HG03460 (cell line): Measurements from ENCODE around the gene VEZT.
"Not testable (repeated sequence)": the region's sequence is repeated elsewhere in the genome, so short reads cannot be mapped to it uniquely, and the experiment has no call there.

Source experiments
- ATAC-seq: cut with Tn5 transposase; IDR thresholded peaks from one replicate; pipeline ENCODE4 v1.9.1; 2021; ENCODE audit not compliant: unreplicated experiment

Gene VEZT

DNA sequence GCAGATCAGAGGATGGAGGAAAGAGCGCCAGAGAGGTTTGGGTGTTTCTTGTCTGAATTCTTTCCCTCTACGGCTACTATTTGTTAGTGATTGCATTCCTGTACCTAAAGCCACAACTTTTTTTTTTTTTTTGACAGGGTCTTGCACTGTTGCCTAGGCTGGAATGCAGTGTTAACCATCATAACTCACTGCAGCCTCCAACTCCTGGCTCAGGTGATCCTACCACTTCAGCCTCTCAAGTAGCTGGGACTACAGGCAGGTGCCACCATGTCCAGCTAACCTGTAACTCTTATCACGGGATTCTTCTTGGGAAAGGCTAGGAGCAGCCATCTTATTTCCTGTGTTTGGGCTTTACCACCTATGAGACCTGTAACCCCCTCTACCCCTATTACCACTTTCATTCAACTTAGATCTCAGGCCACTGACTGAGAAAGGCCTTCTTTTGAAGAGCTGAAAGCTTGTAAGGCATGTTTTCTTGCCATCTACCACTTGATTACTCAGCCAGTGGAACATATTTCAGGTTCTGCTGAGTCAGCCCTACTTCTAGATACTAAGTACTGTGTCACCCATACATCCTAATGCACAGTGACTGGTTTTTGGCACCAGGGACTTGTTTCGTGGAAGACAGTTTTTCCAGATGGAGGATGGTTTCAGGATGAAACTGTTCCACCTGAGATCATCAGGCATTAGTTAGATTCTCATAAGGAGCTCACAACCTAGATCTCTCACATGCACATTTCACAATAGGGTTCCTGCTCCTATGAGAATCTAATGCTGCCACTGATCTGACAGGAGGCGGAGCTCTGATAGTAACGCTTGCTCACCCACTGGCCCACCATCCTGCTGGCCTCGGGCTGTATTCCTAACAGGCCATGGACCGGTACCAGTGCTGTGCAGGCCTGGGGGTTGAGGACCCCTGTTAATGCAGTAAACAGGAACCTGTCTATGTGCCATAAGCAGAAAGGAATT lies 6.9 kb downstream of the VEZT start:
- no peak for ATAC-seq

DNA sequence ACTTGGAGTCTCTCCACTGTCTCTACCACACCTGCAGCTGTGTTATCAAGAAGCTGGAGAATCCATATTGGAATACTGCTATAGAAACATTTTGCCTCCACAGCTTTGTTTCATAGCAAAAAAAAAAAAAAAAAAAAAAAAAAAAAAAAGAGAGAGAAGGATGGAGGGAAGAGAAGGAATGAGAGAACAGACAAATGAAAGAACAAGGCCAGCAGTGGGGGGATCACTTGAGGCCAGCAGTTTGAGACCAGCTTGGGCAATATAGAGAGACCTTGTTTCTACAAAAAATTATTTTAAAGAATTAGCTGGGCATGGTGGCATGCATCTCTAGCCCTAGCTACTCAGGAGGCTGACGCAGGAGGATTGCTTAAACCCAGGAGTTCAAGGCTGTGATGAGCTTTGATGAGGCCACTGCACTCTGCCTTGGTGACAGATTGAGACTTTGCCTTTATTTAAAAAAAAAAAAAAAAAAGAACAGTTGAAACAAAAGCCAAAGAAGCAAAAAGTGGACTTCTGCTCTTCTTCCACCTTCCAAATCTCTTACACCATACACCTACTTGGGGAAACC lies 8.1 kb downstream of the VEZT start:
- ATAC-seq: no peak

DNA sequence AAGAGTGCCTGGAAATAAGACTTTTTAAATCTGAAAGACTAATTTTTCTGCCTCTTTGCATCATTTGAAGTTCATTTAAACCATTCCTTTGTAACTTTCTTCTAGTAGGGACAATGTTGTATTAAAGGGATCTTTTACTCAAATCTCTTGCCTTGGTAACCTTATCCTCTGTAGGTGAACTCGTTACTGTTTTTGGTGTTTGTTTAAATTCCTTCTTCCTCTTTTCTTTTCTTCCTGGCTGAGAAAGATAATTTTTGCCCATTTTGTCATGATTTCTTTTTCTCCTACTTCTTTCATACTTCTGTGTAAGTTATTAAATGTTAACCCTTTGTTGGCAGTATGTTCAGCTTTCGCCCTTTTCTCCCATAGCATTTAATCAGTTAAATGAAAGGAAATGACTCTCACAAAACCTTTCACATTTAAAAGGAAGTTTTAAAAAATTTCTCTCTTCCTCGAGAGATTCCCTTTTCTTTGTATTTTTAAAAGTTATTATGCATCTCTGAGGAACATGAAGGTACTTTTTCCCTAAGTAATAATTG lies 10.3 kb downstream of the VEZT start:
- ATAC-seq: no peak

DNA sequence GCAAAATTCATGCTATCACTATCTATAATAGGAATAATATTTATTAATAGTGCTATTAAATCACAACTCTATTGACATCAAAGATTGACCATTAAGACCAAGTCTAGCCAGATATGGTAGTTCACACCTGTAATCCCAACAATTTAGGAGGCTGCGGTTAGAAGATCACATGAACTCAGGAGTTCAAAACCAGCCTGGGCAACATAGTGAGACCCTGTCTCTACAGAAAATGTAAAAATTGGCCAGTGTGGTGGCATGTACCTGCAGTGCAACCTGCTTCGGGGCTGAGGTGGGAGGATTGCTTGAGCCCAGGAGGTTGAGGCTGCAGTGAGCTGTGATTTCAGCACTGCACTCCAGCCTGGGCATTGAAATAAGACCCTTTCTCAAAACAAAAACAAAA lies 11.0 kb downstream of the VEZT start:
- ATAC-seq: no peak

DNA sequence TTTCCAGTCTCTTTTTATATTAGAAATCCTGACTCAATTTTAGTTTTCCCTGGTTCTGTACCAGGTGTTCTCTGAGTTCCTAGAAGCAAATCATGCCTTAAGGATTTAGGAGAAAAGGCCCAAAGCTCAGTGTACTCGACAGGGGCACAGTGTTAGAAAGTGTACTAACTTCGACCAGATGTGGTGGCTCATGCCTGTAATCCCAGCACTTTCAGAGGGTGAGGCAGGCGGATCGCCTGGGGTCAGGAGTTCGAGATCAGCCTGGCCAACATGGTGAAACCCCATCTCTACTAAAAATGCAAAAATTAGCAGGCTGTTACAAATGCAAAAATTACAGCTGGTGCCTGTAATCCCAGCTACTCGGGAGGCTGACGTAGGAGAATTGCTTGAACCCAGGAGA lies 12.0 kb downstream of the VEZT start:
- ATAC-seq: no peak

DNA sequence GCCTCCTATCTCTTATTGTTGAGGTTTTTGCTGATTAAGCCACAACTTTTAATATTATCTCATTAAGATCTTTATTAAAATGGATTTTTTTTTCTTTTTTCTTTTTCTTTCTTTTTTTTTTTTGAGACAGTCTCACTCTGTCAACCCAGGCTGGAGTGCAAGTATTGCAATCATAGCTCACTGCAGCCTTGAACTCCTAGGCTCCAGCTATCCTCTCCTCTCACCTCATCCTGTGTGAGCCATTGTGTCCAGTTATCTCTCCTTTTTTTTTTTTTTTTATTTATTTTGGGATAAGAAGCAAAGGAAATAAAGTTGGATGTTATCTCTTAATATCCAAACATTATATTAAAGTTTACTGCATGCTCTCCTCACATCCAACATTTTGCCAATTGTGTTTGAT lies 12.7 kb downstream of the VEZT start:
- ATAC-seq: no peak

DNA sequence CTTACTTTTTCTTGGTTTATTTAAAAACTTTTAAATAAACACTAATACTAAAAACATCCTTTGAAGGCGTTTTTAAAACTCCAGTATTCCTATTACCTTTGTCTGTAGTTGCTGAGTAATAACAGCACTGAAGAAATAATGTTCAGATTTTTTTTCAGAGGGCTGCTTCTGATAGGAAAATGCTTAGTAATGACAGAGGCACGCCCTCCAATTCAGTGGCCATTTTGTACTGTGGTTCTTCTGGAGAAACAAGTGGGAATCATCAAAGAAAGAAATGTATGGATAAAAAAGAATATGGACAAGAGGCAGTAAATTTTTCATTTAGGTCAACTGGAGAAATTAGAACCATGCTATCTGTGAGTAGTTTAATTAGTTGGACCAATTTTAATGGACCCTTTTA lies 13.6 kb downstream of the VEZT start:
- no peak for ATAC-seq

DNA sequence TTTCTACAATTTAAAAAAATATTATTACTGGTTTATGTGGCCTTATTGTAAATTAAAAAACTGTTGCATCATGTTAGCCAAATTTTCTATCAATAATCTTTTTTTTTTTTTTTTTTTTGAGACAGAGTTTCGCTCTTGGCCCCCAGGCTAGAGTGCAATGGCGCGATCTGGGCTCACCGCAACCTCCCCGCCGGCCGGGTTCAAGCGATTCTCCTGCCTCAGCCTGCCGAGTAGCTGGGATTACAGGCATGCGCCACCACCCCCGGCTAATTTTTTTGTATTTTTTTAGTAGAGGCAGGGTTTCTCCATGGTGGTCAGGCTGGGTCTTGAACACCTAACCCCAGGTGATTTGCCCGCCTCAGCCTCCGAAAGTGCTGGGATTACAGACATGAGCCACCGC lies 16.6 kb downstream of the VEZT start:
- not testable (repeated sequence) for ATAC-seq

DNA sequence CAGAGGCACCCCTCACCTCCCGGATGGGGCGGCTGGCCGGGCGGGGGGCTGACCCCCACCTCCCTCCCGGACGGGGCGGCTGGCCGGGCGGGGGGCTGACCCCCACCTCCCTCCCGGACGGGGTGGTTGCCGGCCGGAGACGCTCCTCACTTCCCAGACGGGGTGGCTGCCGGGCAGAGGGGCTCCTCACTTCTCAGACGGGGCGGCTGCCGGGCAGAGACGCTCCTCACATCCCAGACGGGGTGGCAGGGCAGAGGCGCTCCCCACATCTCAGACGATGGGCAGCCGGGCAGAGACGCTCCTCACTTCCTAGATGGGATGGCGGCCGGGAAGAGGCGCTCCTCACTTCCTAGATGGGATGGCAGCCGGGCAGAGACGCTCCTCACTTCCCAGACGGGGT lies 18.0 kb downstream of the VEZT start:
- not testable (repeated sequence) for ATAC-seq

DNA sequence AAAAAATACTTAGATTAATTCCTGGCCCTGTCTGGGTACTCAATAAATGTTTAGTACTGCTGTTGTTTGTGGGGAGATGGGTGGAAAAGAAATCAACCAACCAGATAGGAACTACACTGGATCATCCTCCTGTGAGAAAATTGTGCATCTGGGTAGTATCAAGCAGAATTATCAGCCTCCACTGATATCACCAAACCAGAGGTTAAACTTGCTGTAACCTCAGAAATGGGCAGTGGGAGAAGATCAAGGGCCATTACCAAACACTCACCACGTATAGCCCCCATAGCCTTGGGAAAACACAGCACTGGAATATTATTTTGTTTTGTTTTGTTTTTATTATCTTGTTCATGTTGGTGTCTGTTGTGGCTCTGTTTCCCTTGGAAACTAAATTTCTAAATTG lies 19.7 kb downstream of the VEZT start:
- no peak for ATAC-seq

DNA sequence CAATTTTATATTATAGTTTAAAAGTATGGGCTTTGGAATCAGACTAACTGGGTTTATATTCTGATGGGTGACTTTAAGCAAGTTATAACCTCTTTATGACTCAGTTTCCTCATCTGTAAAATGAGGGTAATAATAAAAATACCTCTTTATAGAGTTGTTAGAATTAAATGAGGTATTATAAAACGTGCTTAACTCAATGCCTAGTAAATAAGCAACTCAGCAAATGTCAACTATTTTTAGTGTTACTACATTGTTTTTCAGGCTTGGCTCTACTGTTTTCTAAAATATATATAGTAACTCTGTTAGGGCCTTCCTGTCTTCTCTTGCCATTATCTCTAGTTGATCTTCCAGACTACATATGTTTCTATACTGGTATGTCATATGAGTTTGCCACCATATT lies 20.5 kb downstream of the VEZT start:
- ATAC-seq: no peak

DNA sequence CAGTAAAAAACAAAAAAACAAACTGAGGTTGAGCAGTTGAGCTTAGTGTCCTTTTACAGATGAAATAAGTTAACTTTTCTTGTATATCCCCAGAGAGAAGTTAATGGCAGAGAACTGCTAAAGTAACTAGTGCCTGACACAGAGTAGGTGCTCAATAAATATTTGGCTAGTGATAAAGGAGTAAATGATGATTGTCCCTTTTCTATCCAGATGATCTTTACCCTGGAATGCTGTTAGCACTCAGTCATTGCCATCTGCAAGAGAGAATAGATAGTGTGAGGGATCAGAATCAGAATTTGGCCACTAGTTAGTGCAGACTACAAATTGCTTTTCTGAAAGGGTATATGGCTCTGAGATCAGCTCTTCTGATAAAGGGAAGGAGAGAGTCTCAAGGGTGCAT lies 21.6 kb downstream of the VEZT start:
- no peak for ATAC-seq

DNA sequence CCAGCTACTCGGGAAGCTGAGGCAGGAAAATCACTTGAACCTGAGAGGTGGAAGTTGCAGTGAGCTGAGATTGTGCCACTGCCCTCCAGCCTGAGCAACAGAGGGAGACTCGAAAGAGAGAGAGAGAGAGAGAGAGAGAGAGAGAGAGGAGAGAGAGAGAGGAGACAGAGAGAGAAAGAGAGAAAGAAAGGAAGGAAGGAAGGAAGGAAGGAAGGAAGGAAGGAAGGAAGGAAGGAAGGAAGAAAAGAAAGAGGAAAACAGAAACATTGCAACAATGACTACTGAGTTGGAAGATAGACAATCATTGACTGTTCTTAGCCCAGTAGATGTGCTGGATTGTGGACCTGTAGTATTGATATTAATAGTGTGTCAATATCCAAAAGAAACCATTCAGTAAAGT lies 22.2 kb downstream of the VEZT start:
- ATAC-seq: not testable (repeated sequence)

DNA sequence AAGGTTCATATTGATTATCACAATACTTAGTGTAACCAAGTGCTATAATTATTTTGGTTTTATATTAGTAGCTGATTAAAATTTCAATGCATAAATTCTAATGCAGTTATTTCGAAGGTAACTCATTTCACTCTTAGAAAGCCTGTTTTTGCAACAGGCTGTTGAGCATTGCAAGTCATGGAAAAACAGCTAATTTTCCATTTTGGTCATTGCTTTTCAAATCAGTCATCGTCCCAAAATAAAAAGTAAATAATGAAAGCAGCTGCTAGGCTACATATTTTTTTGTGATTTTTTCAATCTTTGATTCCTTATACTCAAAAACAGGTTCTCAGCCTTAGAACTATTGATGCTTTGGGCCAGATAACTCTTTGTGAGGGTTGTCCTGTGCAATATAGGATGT lies 22.9 kb downstream of the VEZT start:
- ATAC-seq: no peak

DNA sequence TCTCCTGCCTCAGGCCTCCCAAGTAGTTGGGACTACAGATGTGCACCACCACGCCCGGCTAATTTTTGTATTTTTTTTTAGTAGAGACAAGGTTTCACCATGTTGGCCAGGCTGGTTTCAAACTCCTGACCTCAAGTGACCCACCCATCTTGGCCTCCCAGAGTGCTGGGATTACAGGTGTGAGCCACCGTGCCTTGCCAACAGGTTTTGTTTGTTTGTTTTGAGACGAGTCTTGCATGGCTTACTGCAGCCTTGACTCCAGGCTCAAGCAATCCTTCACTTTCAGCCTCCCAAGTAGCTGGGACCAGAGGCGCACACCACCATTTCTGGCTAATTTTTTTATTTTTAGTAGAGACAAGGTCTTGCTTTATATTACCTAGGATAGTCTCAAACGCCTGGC lies 23.5 kb downstream of the VEZT start:
- not testable (repeated sequence) for ATAC-seq

DNA sequence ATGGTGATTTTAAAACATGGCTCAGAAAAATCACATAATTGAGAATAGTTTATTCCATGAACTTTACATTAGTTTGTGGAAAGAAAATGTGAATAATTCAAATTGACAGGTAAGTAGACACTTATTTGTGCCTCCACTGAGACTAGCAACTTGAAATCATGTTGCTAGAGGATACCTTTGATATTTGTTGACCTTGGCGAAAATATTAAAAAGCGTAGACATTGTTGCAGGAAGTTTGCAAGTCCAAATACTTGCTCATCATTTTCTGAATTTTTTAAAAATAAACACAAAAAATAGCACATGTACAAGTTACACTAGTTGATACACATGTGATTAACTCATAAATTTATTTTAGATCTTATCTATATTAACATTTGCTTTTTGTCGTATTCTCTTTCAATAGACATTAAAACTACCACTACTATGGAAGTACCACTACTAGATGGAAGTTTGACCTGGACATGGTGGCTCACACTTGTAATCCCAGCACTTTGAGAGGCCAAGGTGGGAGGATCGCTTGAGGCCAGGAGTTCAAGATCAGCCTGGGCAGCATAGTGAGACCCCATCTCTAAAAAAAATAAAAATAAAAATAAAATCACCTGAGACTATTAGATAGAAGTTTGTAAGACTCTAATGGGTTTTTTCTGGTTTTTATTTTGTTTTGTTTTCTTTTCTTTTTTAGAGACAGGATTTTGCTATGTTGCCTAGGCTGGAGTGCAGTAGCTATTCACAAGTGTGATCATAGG lies 24.3 kb downstream of the VEZT start:
- ATAC-seq: no peak

DNA sequence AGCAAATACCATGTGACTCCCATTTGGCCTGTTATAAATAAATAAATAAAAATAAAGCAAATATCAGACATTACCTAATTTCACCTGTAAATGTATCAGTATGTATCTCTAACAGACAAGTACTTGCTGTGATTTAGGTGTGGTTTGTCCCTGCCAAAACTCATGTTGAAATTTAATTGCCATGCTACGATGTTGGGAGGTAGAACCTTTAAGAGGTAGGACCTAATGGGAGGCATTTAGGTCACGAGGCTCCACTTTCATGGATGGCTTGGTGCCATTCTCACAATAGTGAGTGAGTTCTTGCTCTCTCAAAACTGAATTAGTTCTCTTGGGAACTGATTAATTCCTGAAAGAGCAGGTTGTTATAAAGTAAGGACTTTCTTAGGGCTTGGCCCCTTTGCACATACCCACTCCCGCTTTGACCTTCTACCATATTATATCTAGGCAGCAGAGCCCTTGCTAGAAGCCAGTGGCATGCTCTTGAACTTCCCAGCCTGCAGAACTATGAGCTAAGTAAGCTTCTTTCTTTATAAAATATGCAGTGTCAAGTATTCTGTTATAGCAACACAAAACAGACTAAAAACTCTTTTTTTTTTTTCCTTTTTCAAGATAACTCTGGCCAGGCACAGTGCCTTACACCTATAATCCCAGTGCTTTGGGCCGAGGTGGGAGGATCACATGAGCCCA lies 26.0 kb downstream of the VEZT start:
- no peak for ATAC-seq

DNA sequence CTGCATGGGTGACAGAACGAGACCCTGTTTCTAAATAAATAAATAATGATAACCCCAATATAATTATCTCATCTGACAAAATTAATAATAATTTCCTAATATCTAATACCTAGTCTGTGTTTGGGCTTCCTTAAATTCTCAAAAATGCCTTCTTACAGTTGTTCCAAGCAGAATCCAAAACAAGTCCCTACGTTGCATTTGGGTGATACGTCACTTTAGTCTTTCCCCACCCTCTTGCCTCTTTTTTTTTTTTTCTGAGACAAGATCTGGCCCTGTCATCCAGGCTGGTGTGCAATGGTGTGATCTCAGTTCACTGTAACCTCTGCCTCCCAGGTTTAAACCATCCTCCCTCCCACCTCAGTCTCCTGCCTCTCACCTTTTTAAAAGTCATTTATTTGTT lies 26.7 kb downstream of the VEZT start:
- ATAC-seq: no peak

DNA sequence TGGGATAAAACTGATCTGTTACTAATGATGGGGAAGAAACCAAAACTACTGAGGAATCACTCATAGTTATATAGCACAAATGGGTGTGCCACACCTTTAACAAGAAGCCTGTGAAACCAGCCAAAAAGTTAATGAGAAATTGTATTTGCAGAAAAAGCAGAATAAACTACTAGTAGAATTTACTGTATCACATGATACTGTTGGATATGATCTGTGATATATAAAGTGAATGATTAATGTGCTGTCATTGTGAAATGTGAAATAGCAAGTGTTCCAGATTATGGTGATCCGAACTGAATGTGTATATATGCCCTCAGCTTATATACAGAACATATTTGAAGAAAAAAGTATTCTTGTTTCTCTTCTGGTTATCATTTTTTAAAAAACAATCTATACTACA lies 30.5 kb downstream of the VEZT start:
- no peak for ATAC-seq

DNA sequence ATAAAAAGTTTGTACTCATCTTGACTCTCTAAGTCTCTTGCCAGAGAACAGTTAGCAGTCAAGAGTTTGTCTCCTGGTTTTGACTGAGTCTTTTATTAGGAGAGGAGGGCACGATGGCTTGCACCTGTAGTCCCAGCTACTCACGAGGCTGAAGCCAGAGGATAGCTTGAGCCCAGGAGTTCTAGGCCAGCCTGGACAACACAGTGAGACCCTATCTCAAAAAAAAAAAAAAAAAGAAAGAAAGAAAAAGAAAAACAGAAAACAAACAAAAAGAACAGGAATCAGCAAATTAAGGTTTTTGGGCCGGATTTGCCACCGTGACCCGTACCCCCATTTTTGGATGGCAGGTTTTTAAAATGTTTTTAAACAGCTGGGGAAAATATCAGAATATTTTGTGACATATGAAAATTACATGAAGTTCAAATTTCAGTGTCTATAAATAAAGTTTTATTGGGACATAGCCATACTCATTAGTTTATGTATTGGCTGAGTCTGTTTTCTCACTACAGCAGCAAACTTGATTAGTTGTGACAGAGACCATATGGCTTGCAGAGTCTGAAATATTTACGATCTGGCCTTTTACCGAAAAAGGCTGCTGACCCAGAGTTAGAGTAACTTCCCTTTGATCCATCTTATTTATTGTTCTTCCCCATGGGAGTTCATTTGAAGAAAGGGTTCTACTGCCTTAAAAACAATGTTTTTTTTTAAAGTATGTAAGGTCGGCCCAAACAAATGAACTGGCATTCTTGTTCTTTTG lies 31.2 kb downstream of the VEZT start:
- no peak for ATAC-seq
